Neural cell (in vitro differentiated cells): ENCODE results near the gene PUM2.

Source experiments
- CTCF ChIP-seq: fragments of 450-650 bp; IDR thresholded peaks from 2 replicates; pipeline ENCODE4 v1.5.1; 2014; ENCODE audit warnings: antibody characterized with exemption, mild to moderate bottlenecking, moderate library complexity; ENCODE audit not compliant: poor library complexity, severe bottlenecking
- EZH2 ChIP-seq: fragments of 200-600, 300-800 bp; shearing (Covaris generic), sonication (generic); IDR thresholded peaks from 2 replicates; pipeline ENCODE4 v1.6.1; 2014; ENCODE audit warnings: antibody characterized with exemption, low read length, borderline replicate concordance, mild to moderate bottlenecking; ENCODE audit not compliant: insufficient read depth, poor library complexity, severe bottlenecking
- RAD21 ChIP-seq: fragments of 450-650 bp; conservative IDR thresholded peaks from 2 replicates; pipeline ENCODE4 v1.6.1; 2014; ENCODE audit warnings: antibody characterized with exemption, mild to moderate bottlenecking, moderate library complexity
- TAF1 ChIP-seq: IDR thresholded peaks from 2 replicates; pipeline ENCODE4 v1.6.1; 2012; ENCODE audit warnings: low read depth

GRCh38 chr2:20291106-20291564, 59.5 kb downstream of the PUM2 start:
- TF ChIP-seq CTCF = peak; percentile 68
- no peak for TF ChIP-seq EZH2
- TF ChIP-seq RAD21 = peak; percentile 50
- no peak for TF ChIP-seq TAF1
